ENCODE data around the gene CYFIP1.

Gene CYFIP1

DNA sequence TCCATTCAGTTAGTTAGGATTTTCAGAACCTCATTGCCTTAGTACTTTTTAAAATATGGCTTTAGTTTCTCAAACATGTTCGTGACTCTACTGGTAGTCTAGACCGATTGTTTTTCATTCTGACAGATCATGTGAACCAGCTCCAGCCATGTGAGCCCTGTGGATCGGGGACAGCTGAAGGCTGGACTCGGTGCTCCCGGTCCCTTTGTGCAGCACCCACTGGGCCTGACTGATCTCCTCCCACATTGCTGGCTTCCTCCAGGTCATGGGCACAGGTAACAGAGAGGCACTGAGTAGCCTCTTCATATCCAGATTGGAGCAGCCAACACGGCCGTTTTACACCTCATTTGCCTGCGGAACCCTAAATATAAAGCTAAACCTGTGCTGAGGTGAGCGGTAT is 111.2 kb downstream of the CYFIP1 start:
- TF ChIP-seq, protein P1, sequence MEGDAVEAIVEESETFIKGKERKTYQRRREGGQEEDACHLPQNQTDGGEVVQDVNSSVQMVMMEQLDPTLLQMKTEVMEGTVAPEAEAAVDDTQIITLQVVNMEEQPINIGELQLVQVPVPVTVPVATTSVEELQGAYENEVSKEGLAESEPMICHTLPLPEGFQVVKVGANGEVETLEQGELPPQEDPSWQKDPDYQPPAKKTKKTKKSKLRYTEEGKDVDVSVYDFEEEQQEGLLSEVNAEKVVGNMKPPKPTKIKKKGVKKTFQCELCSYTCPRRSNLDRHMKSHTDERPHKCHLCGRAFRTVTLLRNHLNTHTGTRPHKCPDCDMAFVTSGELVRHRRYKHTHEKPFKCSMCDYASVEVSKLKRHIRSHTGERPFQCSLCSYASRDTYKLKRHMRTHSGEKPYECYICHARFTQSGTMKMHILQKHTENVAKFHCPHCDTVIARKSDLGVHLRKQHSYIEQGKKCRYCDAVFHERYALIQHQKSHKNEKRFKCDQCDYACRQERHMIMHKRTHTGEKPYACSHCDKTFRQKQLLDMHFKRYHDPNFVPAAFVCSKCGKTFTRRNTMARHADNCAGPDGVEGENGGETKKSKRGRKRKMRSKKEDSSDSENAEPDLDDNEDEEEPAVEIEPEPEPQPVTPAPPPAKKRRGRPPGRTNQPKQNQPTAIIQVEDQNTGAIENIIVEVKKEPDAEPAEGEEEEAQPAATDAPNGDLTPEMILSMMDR (IDR thresholded peaks at IDR 0.05; ENCODE audit: low read depth, low read length), result no peak
- H3K4me3 ChIP-seq (ENCODE audit: low read depth, low read length), result no peak overlapping the region

DNA sequence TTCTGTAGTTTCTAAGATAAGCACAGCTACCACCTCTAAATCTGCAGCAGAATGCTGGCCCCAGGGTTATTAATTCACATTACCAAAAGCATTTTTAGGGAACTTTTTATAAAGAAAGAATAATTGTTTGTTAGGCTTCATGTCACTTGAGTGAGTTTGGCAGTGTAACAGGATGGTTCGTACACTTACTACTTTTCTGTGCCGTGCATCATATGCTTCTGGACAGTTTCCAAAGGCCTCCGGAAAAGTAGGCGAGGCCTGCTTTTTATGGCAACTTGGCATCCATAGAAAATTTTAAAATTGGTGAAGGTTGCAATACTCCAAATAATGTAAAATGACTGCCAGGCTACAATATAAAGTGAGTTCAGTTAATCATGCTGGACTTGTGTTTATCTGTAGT is 111.7 kb downstream of the CYFIP1 start:
- H3K4me3 ChIP-seq (ENCODE audit: low read depth, low read length), result no peak overlapping the region
- TF ChIP-seq, protein P1 (IDR thresholded peaks at IDR 0.05; ENCODE audit: low read depth, low read length), result no peak

DNA sequence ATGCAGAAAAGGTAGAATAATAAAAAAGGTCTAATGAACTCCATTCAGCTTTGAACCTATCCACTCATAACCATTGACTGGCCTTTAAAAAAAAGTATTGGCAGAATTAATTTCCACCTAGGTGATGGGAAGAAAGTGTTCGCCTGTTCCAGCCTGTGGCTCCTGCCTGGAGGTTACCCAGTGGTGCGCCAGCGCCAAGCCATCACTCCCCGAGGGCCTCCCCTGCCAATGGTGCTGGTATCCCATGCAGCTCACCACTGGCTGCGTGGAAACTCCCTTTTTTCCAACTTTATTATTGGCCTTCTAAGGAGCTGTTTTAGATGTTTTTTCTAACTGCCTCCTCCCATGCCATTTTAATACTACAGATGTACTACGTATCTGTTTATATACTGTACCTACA is 112.3 kb downstream of the CYFIP1 start:
- TF ChIP-seq, protein P1 (IDR thresholded peaks at IDR 0.05; ENCODE audit: low read depth, low read length), result no peak
- no peak overlapping the region for H3K4me3 ChIP-seq (ENCODE audit: low read depth, low read length)

DNA sequence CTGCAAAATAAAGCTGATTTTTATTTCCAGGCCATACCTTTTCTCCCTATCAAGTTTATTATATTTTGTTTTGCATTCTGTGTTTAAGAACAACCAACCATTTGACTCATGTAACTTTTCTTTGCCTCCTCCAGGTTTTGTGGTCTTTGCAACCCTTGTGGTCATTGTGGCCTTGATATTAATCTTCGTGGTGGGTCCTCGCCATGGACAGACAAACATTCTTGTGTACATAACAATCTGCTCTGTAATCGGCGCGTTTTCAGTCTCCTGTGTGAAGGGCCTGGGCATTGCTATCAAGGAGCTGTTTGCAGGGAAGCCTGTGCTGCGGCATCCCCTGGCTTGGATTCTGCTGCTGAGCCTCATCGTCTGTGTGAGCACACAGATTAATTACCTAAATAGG is 114.1 kb downstream of the CYFIP1 start:
- TF ChIP-seq, protein P1 (IDR thresholded peaks at IDR 0.05; ENCODE audit: low read depth, low read length), result no peak
- no peak overlapping the region for H3K4me3 ChIP-seq (ENCODE audit: low read depth, low read length)

DNA sequence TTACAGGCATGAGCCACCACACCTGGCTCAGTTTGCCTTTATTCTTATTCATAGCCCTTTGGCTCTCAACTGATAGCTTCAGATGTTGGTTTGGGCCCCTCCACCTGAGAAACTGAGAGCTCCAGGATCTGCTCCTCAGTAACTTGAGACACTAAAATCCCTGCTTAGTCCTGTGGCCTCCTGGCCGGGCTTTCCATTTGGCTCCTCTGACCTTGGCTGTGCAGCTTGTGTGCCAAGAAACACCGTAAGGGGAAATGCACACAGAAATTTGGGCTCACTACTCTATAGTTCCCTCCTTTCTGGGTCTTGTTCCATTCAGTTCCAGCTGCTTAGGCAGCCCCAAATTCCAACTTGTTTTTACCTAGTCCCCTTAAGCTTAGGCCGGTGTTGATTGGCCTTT is 116.8 kb downstream of the CYFIP1 start:
- H3K4me3 ChIP-seq (ENCODE audit: low read depth, low read length), result no peak overlapping the region
- TF ChIP-seq, protein P1 (IDR thresholded peaks at IDR 0.05; ENCODE audit: low read depth, low read length), result no peak

DNA sequence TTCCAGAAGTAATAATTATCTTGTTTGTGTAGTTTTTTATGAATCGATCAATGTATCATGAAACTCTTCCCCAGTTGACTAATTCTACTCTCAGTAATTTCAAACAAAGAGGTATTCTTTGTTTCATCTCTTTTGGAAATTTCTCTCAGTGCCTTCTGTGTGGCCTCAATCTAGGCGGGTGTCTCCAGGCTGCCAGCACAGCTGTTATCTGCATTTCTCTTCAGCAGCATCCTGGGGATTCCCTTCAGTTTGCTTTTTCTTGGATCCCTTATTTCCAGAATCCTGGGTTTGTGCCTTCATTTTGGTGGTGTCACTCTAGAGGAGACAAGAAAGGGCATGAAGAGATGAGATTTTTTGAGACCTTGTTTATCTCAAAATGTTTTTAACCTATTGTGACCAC is 119.0 kb downstream of the CYFIP1 start:
- TF ChIP-seq, protein P1 (IDR thresholded peaks at IDR 0.05; ENCODE audit: low read depth, low read length), result no peak
- no peak overlapping the region for H3K4me3 ChIP-seq (ENCODE audit: low read depth, low read length)

DNA sequence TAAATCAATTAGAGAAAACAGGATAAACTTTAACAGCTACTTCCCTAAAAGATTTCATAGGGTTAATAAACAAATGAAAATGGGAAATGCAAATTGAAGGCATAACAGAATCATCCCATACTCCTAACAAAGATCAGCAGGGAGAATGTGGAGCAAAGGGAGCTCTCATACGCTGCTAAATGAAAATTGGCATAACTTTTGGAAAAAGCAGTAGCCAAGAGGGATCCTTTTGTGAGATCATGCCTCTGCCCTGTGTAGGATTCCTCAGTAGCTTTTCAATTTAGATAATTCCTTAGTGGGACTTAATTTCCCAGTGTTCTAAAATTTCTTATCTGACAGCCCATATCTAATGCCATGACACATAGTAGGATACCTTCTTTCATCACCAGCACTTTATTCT is 123.5 kb downstream of the CYFIP1 start:
- H3K4me3 ChIP-seq (ENCODE audit: low read depth, low read length), result no peak overlapping the region
- TF ChIP-seq, protein P1 (IDR thresholded peaks at IDR 0.05; ENCODE audit: low read depth, low read length), result no peak
